Stimulated activated CD4-positive, alpha-beta T cell treated with anti-CD3 and anti-CD28 coated beads, Interleukin-1b, Interleukin-23, amount 100 ng/mL, for 48 hours (primary cell): Measurements from ENCODE around the gene TYK2.
"Not testable (repeated sequence)": the region's sequence is repeated elsewhere in the genome, so short reads cannot be mapped to it uniquely, and the experiment has no call there.

Experiments
- DNase-seq: peaks from one replicate; pipeline ENCODE4 v3.0.0-alpha.2; 2020

TYK2 gene

DNA sequence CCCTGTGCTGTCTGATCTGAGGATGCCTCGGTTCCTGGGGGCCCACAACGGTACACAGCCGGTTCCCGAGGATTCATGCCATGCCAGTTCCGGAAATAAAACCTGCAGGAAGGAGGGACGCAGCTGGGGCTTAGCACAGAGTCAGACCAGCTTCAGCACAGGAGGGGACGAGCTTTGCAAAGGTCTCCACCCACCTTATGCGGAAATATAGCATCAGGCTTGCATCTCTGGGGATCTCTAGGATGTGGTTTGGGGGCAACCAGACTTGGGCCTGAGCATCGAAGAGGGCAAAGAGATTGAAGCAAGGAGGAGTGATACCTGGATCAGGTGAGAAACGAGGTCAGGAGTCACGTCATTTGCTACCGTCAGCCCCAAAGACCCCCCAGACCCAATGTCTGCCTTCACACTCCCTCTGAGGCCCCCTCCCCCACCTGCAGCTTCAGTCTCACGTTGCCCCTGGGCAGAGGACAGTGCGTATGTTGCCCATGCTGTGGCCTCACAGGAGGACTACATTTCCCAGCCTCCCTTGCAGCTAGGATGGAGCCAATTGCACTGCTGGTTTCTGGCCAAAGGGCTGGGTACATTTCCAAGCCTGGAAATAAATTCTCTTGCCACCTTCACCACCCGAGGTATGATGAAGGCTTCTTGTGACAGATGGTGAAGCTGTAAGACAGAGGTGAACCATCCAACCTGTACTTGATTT, 12.1 kb downstream of the TYK2 start:
- DNase-seq, result no peak

DNA sequence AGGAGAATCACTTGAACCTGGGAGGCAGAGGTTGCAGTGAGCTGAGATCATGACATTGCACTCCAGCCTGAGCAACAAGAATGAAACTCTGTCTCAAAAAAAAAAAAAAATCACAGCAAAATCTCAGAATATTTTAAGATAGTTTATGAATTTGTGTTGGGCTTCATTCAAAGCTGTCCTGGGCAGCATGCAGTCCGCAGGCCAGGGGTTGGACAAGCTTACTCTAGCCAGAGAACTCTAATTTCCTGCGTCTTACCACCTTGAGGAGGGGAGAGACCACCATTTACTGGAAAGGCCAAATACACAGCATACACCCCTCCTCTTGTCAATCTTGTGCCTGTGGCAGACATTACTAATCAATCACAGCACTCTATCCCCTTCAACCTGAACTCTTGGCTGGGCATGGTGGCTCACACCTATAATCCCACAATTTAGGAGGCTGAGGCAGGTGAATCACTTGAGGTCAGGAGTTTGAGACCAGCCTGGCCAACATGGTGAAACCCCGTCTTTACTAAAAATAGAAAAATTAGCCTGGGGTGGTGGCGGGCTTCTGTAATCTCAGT, 13.3 kb downstream of the TYK2 start:
- not testable (repeated sequence) for DNase-seq

GRCh38 chr19:10365518-10365917, 14.9 kb downstream of the TYK2 start:
- no peak for DNase-seq

GRCh38 chr19:10364644-10365043, 15.7 kb downstream of the TYK2 start:
- no peak for DNase-seq

GRCh38 chr19:10363789-10364281, 16.5 kb downstream of the TYK2 start:
- DNase-seq, result no peak

DNA sequence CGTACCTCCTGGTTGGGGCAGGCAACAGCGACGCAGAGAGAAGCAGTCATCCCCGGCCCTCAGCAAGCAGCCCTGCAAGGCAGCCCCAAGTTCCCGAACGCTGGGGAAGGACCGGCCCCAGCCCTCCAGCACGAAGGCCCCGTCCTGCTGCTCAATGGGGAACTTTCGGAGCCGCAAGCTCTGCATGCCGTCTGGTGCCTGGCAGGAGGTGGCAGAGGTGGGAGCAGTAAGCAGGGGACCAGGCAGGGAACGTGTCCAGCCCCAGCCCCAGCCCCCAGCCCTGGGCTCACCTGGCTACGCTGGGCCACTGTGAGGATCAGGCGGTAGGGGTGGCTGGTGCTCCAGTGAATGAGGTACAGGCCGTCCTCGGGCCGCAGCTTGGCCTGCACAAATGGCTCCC, 18.1 kb downstream of the TYK2 start:
- no peak for DNase-seq

GRCh38 chr19:10361569-10362011, 18.8 kb downstream of the TYK2 start:
- DNase-seq, result no peak

GRCh38 chr19:10356431-10356830, 23.9 kb downstream of the TYK2 start:
- no peak for DNase-seq

DNA sequence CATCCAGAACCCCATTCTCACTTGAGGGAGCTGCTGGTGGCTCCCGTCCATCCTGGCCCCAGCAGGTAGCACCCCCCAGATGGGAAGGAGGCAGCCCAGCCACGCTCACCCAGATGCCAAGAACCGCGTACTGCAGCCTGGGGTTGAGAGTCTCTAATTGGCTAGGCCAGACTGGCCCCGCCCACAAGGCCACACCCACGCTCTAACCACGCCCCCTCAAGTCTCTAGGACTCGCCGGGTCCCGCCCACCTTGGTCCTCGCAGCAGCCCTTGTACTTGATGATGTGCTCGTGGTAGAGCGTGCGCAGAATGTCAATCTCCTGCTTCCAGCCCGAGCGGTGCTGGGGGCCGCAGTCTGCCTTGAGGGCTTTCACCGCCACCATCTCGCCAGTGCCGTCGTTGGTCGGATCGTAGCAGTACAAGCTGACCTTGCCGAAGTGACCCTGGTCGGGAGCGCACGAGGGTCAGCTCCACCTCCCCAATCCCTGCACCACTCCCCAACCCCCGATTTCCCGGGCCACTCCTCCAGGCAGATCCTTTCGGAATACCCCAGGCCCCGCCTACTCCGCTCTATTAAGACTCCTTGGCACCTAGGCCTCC, 26.5 kb downstream of the TYK2 start:
- peak; percentile 68 for DNase-seq

DNA sequence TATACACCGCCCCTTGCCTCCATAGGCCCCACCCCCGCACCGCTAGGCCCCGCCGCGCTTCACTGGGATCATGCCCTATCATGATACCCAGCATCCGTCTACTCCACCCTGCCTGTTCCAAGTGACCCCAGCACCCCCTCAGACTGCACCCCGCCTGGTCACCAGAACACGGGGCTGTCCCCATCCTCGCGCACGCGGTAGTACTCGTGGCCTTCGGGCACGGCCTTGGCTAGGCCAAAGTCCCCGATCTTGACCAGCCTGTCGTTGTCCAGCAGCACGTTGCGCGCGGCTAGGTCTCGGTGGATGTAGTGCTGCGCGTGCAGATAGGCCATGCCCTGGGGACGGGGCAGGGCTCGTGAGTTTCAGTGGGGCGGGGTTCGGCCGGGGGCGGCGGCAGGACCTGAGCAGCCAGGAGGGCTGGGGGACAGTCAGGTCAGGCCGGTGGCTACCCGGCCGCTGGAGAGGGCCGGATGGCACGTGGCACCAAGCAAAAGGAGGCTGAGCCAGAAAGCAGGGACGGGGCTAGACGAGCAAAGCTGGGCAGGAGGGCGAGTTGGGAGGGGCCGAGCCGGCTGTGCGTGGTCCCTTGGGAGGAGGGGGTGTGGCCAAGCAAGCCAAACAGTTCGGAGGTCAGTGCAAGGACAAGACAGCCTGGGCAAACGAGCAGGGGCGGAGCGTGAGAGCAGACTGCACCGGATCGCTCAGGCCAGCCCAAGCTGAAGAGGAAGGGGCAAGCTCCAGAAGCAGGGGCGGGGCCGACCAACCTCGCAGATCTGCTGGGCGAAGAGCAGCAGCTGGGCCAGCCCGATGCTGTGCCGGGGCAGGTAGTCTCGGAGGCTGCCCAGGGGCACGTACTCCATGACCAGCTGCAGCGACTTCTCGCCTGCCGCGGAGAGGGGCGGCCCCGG, 27.4 kb downstream of the TYK2 start:
- no peak for DNase-seq

DNA sequence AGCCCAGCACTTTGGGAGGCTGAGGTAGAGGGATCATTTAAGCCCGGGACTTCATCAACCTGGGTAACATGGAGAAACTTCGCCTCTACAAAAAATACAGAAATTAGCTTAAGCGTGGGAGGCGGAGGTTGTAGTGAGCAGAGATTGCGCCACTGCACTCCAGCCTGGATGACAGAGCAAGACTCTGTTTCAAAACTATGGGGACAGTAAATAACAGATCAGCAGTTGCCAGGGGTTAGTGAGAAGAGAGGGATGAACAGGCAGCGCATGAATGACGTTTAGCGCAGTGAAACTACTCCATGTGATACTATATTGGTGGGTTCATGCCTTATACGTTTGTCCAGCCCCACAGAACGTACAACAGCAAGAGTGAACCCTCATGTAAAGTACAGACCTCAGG, 33.9 kb downstream of the TYK2 start:
- DNase-seq, result no peak

DNA sequence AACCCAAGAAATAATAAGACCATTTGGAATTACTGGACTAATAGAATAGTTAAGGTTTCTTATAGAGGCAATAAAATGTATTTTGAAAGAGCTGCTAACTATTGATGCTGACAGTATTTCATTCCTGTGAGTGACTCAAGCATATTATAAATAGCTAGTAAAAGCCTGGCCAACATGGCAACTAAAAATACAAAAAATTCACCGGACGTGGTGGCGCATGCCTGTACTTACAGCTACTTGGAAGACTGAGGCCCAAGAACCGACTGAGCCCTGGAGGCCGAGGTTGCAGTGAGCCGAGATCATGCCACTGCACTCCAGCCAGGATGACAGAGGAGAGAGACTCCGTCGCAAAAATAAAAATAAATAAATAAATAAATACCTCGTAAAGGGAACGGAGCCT, 35.6 kb downstream of the TYK2 start:
- no peak for DNase-seq

GRCh38 chr19:10343495-10343894, 36.9 kb downstream of the TYK2 start:
- no peak for DNase-seq

GRCh38 chr19:10339977-10340376, 40.4 kb downstream of the TYK2 start:
- DNase-seq, result no peak

- peak; percentile 70 for DNase-seq
These were observed 40.9 kb downstream of the TYK2 start, which contains the start of gene ICAM3 for GRCh38 chr19:10339380-10339960. TSS of gene ICAM3 (minus strand) at chr19:10339624. CDS start at chr19:10339614, 10 bp downstream.

GRCh38 chr19:10338940-10339339, 41.4 kb downstream of the TYK2 start:
- no peak for DNase-seq

GRCh38 chr19:10336725-10337124, 43.6 kb downstream of the TYK2 start:
- not testable (repeated sequence) for DNase-seq

DNA sequence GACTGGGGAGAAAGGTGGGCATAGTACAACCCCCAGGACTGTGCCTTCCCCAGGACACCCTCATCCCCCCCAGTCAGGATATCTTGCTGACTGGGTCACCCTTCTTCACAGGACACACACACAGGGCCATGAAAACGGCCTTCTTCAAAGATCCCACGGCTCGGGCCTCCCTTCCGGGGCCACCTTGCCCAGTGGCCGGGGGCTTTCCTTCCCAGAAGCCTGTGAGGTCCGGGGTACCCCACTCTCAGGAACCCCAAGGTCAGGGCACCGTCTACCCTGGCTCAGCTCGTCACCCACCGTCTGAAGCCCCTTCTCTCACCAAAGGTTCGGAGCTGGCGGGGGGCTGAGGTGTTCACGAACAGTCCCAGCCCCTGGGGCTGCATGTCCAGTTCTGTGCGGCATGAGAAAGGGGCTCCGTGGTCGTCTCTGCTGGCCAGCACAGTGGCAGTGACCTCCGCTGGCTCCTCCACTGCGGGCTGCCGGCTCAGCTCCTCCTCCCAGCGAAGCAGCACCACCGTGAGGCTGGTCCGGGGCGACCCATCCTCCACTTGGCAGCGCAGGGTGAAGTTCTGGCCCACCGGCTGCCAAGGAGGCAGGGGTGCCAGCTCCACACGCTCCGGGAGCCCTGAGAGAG, 44.9 kb downstream of the TYK2 start:
- DNase-seq, result no peak

DNA sequence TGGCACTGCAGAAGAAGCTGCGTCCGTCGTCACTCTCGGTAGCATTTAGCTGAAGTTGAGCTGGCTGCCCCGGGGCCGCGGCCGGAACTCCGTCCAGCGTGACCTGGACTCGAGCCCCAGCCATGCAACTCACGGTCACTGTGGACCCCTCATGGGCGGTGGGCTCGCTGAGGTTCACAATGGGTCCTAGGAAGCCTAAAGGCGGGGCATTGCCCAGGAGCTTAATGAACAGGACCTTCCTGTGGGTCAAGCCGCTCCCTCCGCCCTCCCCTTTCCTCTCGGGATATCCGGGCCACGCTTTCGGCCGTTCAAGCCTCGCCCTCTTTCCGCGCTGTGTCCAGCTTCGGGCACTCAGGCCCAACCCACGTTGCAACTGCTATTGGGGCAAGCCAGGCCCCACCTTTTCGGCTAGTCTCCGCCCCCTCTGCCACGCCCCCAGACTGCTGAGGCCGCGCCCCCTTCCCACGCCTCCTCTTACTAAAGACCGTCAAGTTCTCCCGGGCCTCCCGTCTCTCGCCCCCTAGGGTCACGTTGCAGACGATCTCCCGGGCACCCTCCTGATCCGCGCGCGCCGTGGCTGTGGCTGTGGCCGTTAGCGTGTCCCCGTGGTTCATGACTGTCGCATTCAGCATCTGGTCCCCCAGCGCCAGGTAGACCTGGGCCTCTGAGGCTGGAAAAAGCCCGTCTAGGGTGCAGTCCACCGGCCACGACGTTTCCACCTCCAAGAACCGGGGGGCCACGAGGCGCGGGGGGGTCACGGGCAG, 45.6 kb downstream of the TYK2 start:
- peak; percentile 67 for DNase-seq

DNA sequence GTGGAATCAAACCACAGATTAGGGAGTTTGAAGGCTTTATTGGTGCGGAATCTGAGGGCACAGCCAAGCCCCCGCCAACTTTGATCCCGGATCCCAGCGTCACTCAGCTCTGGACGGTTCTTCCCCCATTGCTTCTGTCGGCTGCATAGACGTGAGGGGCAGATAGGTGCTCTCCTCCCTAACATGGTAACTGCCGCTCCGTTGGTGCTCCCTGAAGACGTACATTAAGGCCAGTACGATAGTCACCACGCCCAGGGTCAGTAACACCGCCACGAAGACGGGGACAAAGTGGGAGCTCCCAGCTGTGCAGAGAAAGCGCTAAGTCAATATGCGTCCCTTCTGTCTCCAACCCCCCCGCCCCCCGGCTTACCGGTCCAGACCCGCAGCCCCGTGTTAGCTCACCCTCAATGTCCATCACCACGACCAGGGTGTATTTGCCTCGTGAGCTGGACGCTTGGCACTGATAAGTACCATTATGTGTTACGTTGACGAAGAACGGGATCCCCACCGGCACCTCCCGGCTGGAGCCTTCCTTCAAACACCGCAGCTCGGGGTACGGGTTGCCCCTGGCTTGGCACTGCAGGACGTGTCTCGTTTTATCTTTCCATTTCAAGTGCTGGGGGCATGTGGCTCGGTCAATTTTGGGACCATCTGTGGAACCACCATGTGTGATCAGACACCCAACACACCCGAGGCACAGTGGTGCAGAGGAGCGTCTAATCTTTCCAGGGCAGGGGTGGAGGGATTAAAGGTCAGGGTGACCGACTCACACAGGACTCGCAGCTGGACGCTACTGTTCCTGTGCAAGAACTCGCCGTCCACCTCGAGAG, 46.4 kb downstream of the TYK2 start:
- DNase-seq, result no peak
